Measurements from ENCODE around the gene SLIT3. TPM values are rescaled to one million over a fixed set of nuclear protein-coding genes. Genes with fewer than 3 reads are reported as not detected.

The SLIT3 gene
- total and polyA plus RNA-seq, 2 experiments from 2014 or later: 0.59 to 0.71 TPM

DNA sequence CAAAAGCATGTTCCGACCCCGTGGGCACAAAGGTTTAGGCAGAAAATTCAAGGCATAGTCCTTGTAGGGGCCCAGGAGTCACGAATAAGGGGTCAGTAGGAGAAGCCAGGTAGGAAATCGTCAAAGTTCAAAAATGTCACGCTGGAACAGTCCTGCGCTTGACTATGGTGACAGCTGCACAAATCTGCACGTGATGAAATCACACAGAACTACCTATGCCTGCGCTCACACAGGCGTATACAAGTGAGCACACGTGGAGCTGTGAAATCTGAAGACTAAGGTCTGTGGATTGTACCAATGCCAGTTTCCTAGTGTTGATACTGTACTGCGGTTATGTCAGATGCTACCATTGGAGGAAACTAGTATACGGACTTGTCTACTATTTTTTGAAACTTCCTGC, 418.7 kb downstream of the SLIT3 start:
- no peak for DNase-seq (ENCODE audit: low spot score)
- H3K4me1 Mint-ChIP-seq: peaks cover 33% of the 10 kb centered on the region

More for the DNA sequence above, 418.7 kb downstream of the SLIT3 start:
- H3F3A ChIP-seq (replicated peaks; ENCODE audit: low read depth): no peaks in the 10 kb centered on the region
- no peak overlapping the region for H3K4me2 ChIP-seq
- Mint-ChIP-seq H3K27ac (no peak overlapping the region), H3K27me3 (ENCODE audit: insufficient read depth, low read depth, poor library complexity) (peaks cover 1% of the 10 kb centered on the region), H3K36me3 (ENCODE audit: low read depth) (no peaks in the 10 kb centered on the region), H3K9me3 (no peaks in the 10 kb centered on the region; the same call in 2 of the 3 replicates), H3K4me3 (no peak overlapping the region)
- peaks cover 11% of the 10 kb centered on the region for H3K4me1 ChIP-seq (ENCODE audit: insufficient read depth)
- no peaks in the 10 kb centered on the region for H3K27me3 ChIP-seq (ENCODE audit: insufficient read depth)
- no peak for ATAC-seq
- H3K9me2 ChIP-seq (ENCODE audit: insufficient read depth): no peaks in the 10 kb centered on the region
- H3K4me3 ChIP-seq: no peak overlapping the region
- no peak overlapping the region for H3K27ac ChIP-seq (ENCODE audit: low read depth)
- no peak overlapping the region for H2AFZ ChIP-seq
- H3K79me2 ChIP-seq (replicated peaks; ENCODE audit: insufficient read depth): no peaks in the 10 kb centered on the region
- H3K36me3 ChIP-seq (ENCODE audit: insufficient read depth): no peaks in the 10 kb centered on the region
- no peaks in the 10 kb centered on the region for H4K20me1 ChIP-seq (replicated peaks; ENCODE audit: insufficient read depth)
- TF ChIP-seq ETS1 (IDR thresholded peaks at IDR 0.05) (no peak), STAT1 (IDR thresholded peaks at IDR 0.05; ENCODE audit: unreplicated experiment) (no peak), NANOG (IDR thresholded peaks at IDR 0.05; ENCODE audit: borderline replicate concordance) (no peak), ZNF331 (CRISPR knock-in tag; IDR thresholded peaks at IDR 0.05; ENCODE audit: low read depth) (no peak), ZNF114 (CRISPR knock-in tag; IDR thresholded peaks at IDR 0.05) (no peak), REST (IDR thresholded peaks at IDR 0.05; ENCODE audit: unreplicated experiment) (no peak), EZH2phosphoT487 (IDR thresholded peaks at IDR 0.05; ENCODE audit: unreplicated experiment) (no peak), JUNB (IDR thresholded peaks at IDR 0.05; ENCODE audit: unreplicated experiment) (no peak), EZH2 (IDR thresholded peaks at IDR 0.05; ENCODE audit: low read depth, unreplicated experiment) (no peak), CREB1 (CRISPR knock-in tag; IDR thresholded peaks at IDR 0.05; ENCODE audit: low read depth) (no peak)
- TF ChIP-seq, protein P1, sequence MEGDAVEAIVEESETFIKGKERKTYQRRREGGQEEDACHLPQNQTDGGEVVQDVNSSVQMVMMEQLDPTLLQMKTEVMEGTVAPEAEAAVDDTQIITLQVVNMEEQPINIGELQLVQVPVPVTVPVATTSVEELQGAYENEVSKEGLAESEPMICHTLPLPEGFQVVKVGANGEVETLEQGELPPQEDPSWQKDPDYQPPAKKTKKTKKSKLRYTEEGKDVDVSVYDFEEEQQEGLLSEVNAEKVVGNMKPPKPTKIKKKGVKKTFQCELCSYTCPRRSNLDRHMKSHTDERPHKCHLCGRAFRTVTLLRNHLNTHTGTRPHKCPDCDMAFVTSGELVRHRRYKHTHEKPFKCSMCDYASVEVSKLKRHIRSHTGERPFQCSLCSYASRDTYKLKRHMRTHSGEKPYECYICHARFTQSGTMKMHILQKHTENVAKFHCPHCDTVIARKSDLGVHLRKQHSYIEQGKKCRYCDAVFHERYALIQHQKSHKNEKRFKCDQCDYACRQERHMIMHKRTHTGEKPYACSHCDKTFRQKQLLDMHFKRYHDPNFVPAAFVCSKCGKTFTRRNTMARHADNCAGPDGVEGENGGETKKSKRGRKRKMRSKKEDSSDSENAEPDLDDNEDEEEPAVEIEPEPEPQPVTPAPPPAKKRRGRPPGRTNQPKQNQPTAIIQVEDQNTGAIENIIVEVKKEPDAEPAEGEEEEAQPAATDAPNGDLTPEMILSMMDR (conservative IDR thresholded peaks at IDR 0.05; ENCODE audit: low read depth in 2 of 2): no peak
- TF ChIP-seq, protein P2, sequence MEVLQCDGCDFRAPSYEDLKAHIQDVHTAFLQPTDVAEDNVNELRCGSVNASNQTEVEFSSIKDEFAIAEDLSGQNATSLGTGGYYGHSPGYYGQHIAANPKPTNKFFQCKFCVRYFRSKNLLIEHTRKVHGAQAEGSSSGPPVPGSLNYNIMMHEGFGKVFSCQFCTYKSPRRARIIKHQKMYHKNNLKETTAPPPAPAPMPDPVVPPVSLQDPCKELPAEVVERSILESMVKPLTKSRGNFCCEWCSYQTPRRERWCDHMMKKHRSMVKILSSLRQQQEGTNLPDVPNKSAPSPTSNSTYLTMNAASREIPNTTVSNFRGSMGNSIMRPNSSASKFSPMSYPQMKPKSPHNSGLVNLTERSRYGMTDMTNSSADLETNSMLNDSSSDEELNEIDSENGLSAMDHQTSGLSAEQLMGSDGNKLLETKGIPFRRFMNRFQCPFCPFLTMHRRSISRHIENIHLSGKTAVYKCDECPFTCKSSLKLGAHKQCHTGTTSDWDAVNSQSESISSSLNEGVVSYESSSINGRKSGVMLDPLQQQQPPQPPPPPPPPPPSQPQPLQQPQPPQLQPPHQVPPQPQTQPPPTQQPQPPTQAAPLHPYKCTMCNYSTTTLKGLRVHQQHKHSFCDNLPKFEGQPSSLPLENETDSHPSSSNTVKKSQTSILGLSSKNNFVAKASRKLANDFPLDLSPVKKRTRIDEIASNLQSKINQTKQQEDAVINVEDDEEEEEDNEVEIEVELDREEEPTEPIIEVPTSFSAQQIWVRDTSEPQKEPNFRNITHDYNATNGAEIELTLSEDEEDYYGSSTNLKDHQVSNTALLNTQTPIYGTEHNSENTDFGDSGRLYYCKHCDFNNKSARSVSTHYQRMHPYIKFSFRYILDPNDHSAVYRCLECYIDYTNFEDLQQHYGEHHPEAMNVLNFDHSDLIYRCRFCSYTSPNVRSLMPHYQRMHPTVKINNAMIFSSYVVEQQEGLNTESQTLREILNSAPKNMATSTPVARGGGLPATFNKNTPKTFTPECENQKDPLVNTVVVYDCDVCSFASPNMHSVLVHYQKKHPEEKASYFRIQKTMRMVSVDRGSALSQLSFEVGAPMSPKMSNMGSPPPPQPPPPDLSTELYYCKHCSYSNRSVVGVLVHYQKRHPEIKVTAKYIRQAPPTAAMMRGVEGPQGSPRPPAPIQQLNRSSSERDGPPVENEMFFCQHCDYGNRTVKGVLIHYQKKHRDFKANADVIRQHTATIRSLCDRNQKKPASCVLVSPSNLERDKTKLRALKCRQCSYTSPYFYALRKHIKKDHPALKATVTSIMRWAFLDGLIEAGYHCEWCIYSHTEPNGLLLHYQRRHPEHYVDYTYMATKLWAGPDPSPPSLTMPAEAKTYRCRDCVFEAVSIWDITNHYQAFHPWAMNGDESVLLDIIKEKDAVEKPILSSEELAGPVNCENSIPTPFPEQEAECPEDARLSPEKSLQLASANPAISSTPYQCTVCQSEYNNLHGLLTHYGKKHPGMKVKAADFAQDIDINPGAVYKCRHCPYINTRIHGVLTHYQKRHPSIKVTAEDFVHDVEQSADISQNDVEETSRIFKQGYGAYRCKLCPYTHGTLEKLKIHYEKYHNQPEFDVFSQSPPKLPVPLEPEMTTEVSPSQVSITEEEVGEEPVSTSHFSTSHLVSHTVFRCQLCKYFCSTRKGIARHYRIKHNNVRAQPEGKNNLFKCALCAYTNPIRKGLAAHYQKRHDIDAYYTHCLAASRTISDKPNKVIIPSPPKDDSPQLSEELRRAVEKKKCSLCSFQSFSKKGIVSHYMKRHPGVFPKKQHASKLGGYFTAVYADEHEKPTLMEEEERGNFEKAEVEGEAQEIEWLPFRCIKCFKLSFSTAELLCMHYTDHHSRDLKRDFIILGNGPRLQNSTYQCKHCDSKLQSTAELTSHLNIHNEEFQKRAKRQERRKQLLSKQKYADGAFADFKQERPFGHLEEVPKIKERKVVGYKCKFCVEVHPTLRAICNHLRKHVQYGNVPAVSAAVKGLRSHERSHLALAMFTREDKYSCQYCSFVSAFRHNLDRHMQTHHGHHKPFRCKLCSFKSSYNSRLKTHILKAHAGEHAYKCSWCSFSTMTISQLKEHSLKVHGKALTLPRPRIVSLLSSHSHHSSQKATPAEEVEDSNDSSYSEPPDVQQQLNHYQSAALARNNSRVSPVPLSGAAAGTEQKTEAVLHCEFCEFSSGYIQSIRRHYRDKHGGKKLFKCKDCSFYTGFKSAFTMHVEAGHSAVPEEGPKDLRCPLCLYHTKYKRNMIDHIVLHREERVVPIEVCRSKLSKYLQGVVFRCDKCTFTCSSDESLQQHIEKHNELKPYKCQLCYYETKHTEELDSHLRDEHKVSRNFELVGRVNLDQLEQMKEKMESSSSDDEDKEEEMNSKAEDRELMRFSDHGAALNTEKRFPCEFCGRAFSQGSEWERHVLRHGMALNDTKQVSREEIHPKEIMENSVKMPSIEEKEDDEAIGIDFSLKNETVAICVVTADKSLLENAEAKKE (CRISPR knock-in tag; IDR thresholded peaks at IDR 0.05): no peak

All from GM23338 (cell line).